Cardiac fibroblast (primary cell): ENCODE measurements around the gene S1PR1.
A peak's percentile ranks its signal among the peaks of the same experiment; 100 is the strongest.

ENCODE experiments used
- DNase-seq, 2 donors: peaks; one replicate each; pipeline versions ENCODE4 v3.0.0 to v3.0.0-alpha.2; 2010; ENCODE audit warnings: low read depth in 2 of 2
- H3K4me3 ChIP-seq, 2 donors: replicated peaks in 1 of 2; 1 replicate in 1 of 2; 2 replicates in 1 of 2; pipeline ENCODE4 v1.5.1; 2011; ENCODE audit warnings: low read depth in 2 of 2, low read length in 2 of 2, mild to moderate bottlenecking in 2 of 2, moderate library complexity in 1 of 2
- TF ChIP-seq, protein P1 (sequence below): IDR thresholded peaks from one replicate; pipeline ENCODE4 v1.5.1; 2011; ENCODE audit warnings: low read depth, mild to moderate bottlenecking, low read length, inconsistent platforms

S1PR1 gene

DNA sequence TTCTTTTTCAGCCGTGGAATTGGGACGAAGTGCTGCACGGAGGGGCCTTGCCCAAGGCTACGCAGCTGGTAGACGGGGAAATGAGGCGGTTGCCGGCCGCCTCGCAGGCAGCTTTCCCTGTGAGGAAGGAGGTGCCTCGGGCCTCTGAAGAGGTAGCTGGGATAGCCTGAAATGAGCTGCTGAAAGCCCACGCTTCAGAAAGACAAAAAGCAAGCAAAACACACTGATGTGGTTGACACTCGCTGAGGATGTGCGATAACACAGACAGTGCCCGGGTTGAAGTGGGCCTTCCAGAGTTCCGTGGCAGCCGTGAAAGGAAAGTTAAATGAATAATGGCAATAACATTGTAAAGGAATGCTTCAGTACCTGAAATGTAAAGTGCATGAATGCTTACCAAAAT lies 47.2 kb downstream of the S1PR1 start:
- DNase-seq = no peak
- H3K4me3 ChIP-seq = no peak overlapping the region
- TF ChIP-seq, protein P1, sequence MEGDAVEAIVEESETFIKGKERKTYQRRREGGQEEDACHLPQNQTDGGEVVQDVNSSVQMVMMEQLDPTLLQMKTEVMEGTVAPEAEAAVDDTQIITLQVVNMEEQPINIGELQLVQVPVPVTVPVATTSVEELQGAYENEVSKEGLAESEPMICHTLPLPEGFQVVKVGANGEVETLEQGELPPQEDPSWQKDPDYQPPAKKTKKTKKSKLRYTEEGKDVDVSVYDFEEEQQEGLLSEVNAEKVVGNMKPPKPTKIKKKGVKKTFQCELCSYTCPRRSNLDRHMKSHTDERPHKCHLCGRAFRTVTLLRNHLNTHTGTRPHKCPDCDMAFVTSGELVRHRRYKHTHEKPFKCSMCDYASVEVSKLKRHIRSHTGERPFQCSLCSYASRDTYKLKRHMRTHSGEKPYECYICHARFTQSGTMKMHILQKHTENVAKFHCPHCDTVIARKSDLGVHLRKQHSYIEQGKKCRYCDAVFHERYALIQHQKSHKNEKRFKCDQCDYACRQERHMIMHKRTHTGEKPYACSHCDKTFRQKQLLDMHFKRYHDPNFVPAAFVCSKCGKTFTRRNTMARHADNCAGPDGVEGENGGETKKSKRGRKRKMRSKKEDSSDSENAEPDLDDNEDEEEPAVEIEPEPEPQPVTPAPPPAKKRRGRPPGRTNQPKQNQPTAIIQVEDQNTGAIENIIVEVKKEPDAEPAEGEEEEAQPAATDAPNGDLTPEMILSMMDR = no peak

DNA sequence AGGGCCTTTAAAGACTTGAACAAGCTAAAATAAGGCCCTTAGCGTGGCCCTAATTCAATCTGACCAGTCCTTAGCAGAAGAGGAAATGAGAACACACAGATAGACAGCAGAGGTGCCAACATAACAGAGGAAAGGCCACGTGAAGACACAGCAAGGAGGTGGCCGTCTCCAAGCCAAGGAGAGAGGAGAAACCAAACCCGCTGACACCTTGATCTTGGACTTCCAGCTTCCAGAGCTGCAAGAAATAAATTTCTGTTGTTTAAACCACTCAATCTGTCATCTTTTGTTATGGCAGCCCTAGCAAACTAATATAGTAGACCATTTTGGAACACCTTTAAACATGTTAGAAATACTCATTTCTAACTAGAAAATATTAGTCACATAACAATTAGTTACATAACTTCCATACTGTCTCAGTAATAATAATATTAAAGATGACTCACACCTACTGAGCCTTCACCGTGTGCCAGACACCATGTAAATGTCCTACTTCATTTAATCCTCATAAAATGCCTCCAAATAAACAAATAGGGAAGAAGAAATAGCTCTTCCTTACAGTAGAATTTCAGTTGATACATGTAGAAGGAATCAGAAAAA lies 47.9 kb downstream of the S1PR1 start:
- no peak for DNase-seq
- no peak overlapping the region for H3K4me3 ChIP-seq
- TF ChIP-seq, protein P1 = no peak

DNA sequence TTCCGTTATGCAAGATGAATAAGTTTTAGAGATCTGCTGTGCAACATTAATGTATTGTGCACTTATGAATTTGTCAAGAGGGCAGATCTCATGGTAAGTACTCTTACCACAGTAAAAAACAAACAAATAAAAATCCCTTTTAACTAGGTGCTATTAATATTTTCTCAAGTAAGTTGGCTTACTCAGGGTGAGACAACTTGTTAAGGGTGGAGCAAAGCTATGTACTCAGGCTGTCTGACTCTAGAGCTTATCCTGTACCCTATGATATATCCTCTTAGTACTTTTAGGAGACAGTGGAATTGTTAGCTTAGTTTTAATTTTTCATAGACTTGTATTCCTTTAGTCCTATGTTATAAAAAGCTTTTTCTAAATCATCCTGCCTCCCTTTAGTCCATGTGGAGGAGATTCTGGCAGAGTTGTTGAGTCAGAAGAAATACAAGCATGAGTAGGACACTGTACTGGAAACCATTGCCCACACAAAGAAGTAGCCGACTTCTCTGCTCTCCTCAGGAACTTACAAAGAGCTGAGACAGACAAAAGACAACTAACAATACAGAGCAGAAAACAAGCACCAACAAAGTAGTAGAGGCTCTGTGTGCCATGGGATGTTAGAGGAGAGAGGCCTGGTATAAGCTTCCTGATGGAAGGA lies 49.2 kb downstream of the S1PR1 start:
- peak in 1 of 2 donors; percentile 36 for DNase-seq
- H3K4me3 ChIP-seq = no peak overlapping the region
- TF ChIP-seq, protein P1 = no peak

DNA sequence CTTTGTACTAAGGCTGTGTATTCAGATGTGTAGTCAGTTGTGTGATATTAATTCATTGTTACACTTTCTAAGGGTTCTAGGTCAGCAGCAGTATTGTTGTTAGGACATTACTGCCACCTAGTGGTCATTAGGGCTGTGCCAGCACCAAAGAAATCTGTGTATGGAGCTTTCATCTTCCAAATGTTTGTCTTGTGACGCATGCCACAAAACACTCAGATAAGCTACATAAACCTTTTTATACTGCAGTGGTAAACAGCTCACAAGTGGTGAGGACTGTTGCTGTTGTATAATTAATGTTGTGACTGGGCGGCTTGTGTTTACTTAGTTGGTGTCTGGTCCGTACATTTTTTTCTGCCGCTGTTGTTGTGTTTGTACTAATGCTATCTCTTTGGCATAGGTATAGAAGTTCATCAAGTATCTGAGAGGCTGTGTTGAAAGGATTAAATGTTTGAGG lies 51.7 kb downstream of the S1PR1 start:
- TF ChIP-seq, protein P1 = peak; percentile 84
- H3K4me3 ChIP-seq = peak overlapping the region in 1 of 2 donors; percentile 13
- peak; percentile 93 to 95 for DNase-seq

DNA sequence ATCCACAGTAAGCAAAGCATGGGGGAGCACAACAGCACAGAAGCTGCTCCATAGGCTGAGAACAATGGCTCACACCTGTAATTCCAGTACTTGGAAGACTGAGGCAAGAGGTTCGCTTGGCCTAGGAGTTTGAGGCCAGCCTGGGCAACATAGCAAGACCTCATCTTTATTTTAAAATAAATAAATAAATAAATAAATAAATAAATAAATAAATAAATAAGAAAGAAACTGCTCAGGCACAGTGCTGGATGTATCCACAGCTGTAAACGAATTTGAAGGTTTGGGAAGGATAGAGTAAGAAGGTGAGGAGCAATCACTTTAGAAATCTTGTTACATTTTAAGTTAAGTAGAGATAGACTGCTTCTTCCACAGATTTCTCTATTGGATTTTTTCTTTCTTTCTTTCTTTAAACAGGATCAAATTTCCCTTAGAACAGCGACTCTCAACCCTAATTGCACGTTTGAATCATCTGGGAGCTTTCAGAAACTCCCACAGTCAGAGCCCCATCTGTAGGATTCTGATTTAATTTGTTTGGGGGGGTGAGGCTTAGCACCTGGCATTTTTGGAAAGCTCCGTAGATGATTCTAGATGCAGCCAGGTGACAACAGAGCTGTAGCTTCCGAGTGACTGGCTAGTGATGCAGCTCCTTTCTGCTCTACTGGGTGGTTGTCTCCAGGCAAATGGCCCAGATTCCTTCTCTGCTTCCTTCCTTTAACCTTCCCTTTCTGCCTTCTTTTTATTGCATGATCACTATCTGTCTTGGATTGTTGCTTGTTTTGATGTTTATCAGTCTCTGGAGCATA lies 53.5 kb downstream of the S1PR1 start:
- TF ChIP-seq, protein P1 = no peak
- DNase-seq = no peak
- no peak overlapping the region for H3K4me3 ChIP-seq
